ENCODE results near the gene UBN1.
"Not testable (repeated sequence)": the region's sequence is repeated elsewhere in the genome, so short reads cannot be mapped to it uniquely, and the experiment has no call there.

Gene UBN1

DNA sequence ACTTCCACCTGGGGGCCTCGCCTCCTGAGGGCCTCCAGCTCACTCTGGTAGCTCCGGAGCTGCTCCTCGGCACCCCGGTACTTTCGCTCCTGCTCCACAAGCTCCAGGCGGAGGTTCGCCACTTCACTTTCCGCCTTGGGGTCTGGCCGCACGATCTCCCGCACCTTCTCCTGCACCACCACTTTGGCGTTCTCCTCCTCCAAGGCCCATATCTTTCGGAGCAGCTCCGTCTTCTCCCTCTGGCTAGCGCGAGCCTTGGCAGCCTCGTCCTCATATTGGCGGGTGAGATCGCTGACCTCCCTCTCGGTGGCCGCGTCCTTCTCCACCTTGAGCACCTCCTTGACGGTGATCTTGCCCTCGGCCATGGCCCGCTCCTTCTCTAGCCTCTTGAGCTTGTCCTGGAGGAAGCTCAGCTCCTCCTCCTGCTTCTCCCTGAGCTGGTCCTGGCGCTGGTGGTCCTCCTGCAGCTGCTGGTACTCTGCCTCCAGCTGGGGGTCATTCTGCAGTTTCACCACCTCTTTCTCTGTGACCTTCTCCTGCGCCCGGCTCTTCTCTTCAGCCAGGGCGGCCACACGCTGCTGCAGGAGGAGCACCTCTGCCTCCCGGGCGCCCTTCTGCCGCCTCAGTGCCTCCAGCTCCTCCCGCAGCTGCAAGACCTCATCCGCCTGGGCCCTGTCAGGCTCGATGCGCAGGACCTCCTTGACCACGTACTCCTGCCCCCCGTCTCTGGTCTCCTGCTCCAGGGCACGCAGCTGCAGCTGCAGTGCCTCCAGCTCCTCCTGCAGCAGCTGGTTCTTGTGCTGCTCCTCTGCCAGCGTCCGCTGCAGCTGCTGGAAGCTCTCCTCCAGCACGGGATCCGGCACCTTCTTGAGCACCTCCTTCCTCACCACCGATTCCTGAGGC lies 37.9 kb downstream of the UBN1 start:
- DNase-seq (ENCODE audit: low read depth), result no peak

- no peak for DNase-seq (ENCODE audit: low read depth)
Measured at GRCh38 chr16:4886151-4886550, 38.9 kb downstream of the UBN1 start.

- DNase-seq (ENCODE audit: low read depth), result no peak
Measured at GRCh38 chr16:4888428-4889135, 41.3 kb downstream of the UBN1 start.

DNA sequence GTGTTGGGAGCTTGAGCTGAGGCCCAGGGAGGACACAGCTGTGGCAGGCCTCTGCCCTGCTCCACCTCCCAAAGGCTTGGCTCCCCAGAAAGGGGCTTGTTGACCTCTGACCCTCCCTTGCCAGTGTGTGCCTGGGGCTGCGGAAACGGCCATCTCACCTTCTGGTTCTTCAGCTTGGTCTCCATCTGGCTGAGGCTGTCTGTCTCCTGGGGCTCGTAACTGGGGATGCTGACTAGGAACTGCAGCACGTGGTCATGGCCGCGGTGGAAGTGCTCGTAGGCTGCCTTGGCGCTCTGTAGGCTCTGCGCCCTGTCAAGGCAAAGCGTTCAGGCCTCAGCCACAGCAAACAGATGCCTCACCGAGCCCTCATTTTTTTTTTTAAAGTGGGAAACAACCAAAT lies 42.7 kb downstream of the UBN1 start:
- no peak for DNase-seq (ENCODE audit: low read depth)

DNA sequence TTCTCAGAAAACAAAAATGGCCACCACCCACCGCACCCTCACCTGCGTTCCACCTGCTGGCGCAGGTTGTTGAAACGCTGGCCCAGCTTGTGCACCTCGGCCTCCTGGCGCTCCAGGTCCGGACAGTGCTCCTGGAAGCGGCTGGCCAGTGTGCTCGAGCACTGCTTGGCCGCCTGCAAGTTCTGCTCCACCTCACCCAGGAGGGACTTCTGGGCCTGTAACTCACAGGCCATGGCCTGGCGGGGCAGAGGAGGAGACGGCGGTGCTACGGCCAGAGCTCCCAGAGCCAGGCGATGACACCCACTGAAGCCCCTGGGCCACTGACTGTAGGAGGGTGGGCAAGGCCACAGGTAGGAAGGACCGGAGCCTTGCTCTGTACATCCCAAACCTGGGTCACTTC lies 43.4 kb downstream of the UBN1 start:
- DNase-seq (ENCODE audit: low read depth), result no peak

- no peak for DNase-seq (ENCODE audit: low read depth)
Measured at GRCh38 chr16:4891097-4891885, 44.0 kb downstream of the UBN1 start.

DNA sequence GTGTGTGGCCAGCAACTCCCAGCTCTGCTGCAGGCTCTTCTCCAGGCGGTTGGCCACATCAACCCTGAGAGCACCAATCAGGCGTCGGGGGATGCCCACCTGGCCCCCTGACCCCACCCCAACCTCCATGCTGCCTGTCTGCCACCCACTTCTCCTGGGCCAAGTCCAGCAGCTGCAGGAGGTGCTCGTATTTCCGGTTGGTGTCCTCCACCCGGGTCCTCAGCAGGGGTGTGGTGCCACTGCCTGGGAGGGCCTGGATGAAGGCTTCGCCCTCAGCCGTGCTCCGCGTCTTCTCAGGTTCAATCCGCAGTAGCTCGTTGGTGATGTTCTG lies 44.6 kb downstream of the UBN1 start:
- no peak for DNase-seq (ENCODE audit: low read depth)

DNA sequence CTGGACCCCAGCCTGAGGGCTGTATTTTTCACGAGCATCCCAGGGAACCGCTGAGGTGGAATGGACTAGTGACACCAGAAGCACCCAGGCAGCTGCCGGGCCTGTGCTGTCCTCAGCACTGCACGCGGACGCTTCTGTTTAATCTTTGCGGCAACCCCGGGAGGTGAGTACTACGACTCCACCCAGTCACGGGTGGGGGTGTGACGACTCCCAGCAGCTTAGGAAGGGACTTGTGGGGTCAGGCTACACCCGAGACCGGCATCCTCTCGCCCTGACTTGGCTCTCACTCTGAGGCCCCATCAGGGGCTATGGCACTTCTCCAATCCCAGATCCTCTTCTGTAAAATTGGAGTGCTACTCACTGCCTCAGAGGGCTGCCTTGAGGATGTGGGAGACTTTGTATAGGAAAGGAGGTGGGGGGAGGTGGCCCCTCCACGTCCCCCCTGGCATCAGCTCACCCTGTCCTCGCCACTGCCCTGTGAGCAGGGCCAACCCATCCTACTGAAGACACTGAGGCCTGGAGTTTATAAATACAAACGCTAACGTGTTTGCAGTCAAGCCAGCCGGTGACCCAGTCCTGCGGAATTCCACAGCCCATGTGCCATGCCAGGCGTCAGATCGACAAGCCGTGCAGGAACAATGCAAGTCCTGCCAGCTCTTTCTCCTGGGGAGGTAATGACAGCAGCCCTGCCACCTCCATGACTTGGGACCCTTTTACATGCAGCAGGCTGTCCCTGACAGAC lies 45.3 kb downstream of the UBN1 start:
- no peak for DNase-seq (ENCODE audit: low read depth)

DNA sequence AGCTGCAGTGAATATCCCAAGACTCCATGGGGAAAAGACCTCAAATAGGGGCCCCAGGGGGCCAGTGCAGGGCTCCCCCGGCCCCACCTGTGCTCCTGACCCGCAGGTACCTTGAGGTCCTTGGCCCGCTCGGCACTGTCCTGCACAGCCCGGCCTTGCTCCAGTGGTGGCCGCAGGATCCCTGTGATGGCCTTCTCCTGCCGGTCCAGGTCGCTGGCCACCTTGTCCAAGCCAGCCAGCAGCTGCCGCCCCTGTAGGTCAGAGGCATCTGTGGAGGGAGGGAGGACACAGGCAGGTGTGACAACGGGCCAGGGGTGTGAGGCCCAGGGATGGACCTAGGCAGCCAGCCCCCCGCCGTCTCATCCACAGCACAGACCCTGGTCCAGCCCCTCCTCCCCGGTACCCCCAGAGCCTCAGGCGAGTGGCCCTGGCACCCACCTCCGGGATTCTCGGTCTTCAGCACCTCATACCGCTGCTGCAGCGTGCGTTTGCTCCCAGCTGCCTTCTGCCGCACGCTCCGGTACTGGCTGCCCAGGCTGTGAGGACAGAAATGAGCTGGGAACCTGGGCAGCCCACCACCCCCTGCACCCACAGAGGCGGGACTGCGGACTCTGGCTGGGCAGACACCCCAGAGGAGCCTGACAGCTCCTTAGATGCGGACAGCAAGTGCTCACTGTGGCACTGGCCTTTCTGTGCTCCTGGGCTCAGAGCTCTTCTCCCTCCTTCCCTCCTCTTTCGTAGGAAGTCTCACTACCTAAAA lies 46.0 kb downstream of the UBN1 start:
- no peak for DNase-seq (ENCODE audit: low read depth)

GRCh38 chr16:4894276-4895150 lies 47.2 kb downstream of the UBN1 start:
- no peak for DNase-seq (ENCODE audit: low read depth)

- no peak for DNase-seq (ENCODE audit: low read depth)
Measured at GRCh38 chr16:4895366-4895765, 48.1 kb downstream of the UBN1 start.

GRCh38 chr16:4896761-4897160 lies 49.5 kb downstream of the UBN1 start:
- DNase-seq (ENCODE audit: low read depth), result not testable (repeated sequence)

DNA sequence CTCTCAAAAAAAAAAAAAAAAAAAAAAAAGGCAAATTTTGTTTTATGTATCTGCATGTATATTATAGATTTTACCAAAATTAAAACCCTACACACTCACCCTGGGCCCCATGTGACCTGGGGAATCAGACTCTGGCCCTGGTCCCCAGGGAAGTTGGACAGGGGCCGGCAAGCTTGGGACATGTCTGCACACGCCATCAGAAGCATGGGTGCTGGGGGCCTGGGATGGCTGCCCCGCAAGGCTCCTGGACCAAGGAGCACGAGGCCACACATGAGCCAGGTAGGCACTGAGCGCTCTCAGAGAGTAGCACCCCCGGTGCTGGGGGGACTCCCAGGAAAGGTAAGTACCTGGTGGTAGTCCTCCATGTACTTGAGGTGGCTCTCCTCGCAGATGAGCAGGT lies 50.0 kb downstream of the UBN1 start:
- no peak for DNase-seq (ENCODE audit: low read depth)

GRCh38 chr16:4898811-4899473 lies 51.7 kb downstream of the UBN1 start:
- DNase-seq (ENCODE audit: low read depth), result no peak

DNA sequence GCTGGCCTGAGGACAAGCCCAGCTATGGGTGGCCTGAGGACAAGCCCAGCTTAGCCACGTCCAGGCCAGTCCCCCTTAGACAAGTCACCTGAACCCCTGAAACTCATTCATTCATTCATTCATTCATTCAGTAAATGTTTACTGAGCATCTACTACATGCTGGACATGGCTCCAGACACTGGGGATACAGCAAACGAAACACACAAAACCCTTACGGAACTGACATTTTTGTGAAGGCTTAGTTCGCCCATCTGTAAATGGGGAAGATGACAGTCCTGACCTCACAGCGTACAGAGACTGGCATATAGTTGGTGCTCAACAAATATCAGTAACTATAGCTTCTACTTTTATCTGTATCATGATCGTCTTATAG lies 52.2 kb downstream of the UBN1 start:
- DNase-seq (ENCODE audit: low read depth), result no peak

GRCh38 chr16:4900036-4900435 lies 52.8 kb downstream of the UBN1 start:
- DNase-seq (ENCODE audit: low read depth), result no peak

DNA sequence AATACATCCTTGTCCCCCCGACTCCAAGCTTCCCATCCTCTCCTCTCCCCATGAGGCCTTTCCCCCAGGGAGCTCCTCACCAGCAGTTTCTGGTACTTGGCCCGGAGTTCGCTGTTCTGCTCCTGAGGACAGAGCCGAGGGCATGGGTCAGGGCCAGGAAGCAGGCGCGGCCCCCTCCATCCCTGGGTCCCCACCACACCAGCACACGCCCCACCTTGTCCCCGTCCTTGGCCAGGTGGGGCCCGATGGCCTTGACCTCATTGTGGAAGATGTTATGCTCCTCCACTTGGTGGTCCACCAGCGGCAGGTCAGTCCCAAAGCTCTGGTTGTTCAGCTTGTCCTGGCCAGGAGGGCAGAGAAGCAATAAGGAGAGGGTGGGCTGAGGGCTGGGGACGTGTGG lies 53.5 kb downstream of the UBN1 start:
- DNase-seq (ENCODE audit: low read depth), result no peak

DNA sequence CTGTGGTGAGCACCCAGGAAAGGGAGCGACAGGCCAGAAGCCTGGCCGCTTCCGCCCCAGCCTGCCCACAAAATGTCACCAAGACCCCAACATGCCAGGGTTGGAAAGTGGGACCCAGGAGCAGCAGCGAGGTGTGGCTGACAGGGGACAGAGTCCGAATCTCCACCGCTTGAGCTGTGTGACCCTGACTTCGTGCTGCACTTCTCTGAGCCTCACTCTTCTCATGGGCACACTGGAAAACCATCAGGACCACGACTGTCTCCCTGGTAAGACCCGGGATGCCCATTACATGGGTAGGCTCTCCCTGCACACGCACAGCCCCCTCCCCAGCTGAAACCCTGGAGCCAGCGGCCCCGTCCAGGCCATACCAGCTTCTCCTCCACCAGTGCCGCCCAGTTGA lies 54.8 kb downstream of the UBN1 start:
- no peak for DNase-seq (ENCODE audit: low read depth)

DNA sequence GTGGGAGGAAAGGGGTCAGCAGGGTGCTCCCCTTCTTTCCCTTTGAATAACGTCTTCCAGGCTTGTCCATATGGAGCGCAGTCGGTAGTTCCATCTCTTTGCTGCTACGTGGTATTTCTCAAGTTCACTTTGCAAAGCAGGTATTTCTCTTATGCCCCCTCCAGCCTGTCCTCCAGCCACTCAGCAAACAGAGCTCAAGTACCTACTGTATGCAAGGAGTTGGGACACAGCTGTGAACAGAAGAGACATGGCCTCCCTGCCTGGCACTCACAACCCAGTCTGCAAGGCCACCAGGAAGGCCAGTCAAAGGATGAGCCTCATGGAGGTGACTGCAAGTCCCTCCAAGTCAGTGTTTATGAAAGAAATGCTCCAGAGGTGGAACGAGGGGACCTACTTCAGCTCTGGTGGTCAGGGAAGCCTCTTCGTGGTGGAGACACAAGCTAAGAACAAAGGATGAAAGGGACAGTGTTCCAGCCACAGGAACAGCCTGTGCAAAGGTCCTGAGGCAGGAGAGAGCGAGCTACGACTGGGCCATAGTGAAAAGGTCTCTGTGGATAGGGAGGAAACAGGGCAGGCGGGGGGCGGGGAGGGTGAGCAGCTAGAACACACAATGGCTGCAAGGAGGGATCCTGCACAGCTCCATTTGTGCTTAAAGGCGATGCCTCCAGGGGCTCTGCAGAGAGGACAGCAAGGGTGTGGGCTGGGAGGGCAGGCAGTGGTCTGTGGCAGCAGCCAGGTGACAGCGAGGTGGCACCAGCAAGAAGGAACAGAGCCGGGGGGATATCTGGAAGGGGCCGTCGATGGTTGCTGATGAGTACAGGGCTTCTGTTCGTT lies 57.0 kb downstream of the UBN1 start:
- DNase-seq (ENCODE audit: low read depth), result no peak
